Astrocyte (in vitro differentiated cells and primary cell): ENCODE data around the gene ADGRD1. TPM values are rescaled to one million over a fixed set of nuclear protein-coding genes. Genes with fewer than 3 reads are reported as not detected.

Experiments
- DNase-seq: peaks from one replicate; pipeline ENCODE4 v3.0.0-alpha.2; 2010; ENCODE audit warnings: low read depth
- FAIRE-seq: peaks from 2 replicates; lab custom pipeline; 2011; peaks lifted over from hg19 to GRCh38; lab: Jason Lieb, UNC
- H2AFZ ChIP-seq: 2 replicates; pipeline ENCODE4 v1.6.0; 2012; ENCODE audit warnings: low read depth, low read length, inconsistent platforms
- H3K27ac ChIP-seq: 2 replicates; pipeline ENCODE4 v1.5.1; 2011; ENCODE audit warnings: low read depth, low read length, inconsistent platforms
- H3K27me3 ChIP-seq: 2 replicates; pipeline ENCODE4 v1.6.0; 2011; ENCODE audit warnings: low read length, inconsistent platforms; ENCODE audit not compliant: insufficient read depth
- H3K36me3 ChIP-seq: 2 replicates; pipeline ENCODE4 v1.5.1; 2011; ENCODE audit warnings: low read length, inconsistent platforms; ENCODE audit not compliant: insufficient read depth
- H3K4me1 ChIP-seq: 2 replicates; pipeline ENCODE4 v1.5.1; 2011; ENCODE audit warnings: low read length, inconsistent platforms; ENCODE audit not compliant: insufficient read depth
- H3K4me2 ChIP-seq: 2 replicates; pipeline ENCODE4 v1.6.0; 2012; ENCODE audit warnings: low read length, inconsistent platforms
- H3K4me3 ChIP-seq: 2 replicates; pipeline ENCODE4 v1.5.1; 2011; ENCODE audit warnings: low read depth, mild to moderate bottlenecking, low read length, inconsistent platforms; ENCODE audit not compliant: insufficient read depth
- H3K79me2 ChIP-seq: 2 replicates; pipeline ENCODE4 v1.6.0; 2012; ENCODE audit warnings: mild to moderate bottlenecking, low read length, inconsistent platforms; ENCODE audit not compliant: insufficient read depth
- H3K9ac ChIP-seq: 2 replicates; pipeline ENCODE4 v1.6.0; 2012; ENCODE audit warnings: mild to moderate bottlenecking, low read length, inconsistent platforms
- H3K9me3 ChIP-seq: 2 replicates; pipeline ENCODE4 v1.5.1; 2012; ENCODE audit warnings: low read depth, mild to moderate bottlenecking, low read length, inconsistent platforms; ENCODE audit not compliant: insufficient read depth
- H4K20me1 ChIP-seq: 2 replicates; pipeline ENCODE4 v1.6.0; 2012; ENCODE audit warnings: low read length, inconsistent platforms; ENCODE audit not compliant: insufficient read depth
- H3K27ac Mint-ChIP-seq: one replicate; pipeline ENCODE4 v1.8.0; 2021; ENCODE audit warnings: mild to moderate bottlenecking, mixed read lengths; ENCODE audit not compliant: unreplicated experiment
- H3K27me3 Mint-ChIP-seq: one replicate; pipeline ENCODE4 v1.8.0; 2021; ENCODE audit warnings: low read depth, mixed read lengths; ENCODE audit not compliant: unreplicated experiment
- H3K36me3 Mint-ChIP-seq: one replicate; pipeline ENCODE4 v1.8.0; 2021; ENCODE audit warnings: low read depth, mixed read lengths; ENCODE audit not compliant: unreplicated experiment
- H3K4me1 Mint-ChIP-seq: one replicate; pipeline ENCODE4 v1.8.0; 2021; ENCODE audit warnings: low read depth, mixed read lengths; ENCODE audit not compliant: unreplicated experiment
- H3K4me3 Mint-ChIP-seq: one replicate; pipeline ENCODE4 v1.8.0; 2021; ENCODE audit warnings: mild to moderate bottlenecking, moderate library complexity, mixed read lengths; ENCODE audit not compliant: unreplicated experiment
- H3K9me3 Mint-ChIP-seq: one replicate; pipeline ENCODE4 v1.8.0; 2021; ENCODE audit warnings: mild to moderate bottlenecking, mixed read lengths; ENCODE audit not compliant: unreplicated experiment
- EZH2 ChIP-seq: IDR thresholded peaks from 2 replicates; pipeline ENCODE4 v1.6.1; 2012; ENCODE audit warnings: mild to moderate bottlenecking, low read length, inconsistent platforms; ENCODE audit not compliant: insufficient read depth
- total RNA-seq: library from RNA; stranded (reverse); gene quantifications from 2 replicates; pipeline ENCODE4 v1.2.1, GENCODE V29; 2021
- TF ChIP-seq, protein P1 (sequence below): IDR thresholded peaks from 2 replicates; pipeline ENCODE4 v1.5.1; 2011; ENCODE audit warnings: low read depth, mild to moderate bottlenecking, inconsistent platforms, low read length, moderate library complexity; ENCODE audit not compliant: insufficient read depth

ADGRD1 gene
- total RNA-seq, 1 donor from 2014 or later, result 3.0 TPM

DNA sequence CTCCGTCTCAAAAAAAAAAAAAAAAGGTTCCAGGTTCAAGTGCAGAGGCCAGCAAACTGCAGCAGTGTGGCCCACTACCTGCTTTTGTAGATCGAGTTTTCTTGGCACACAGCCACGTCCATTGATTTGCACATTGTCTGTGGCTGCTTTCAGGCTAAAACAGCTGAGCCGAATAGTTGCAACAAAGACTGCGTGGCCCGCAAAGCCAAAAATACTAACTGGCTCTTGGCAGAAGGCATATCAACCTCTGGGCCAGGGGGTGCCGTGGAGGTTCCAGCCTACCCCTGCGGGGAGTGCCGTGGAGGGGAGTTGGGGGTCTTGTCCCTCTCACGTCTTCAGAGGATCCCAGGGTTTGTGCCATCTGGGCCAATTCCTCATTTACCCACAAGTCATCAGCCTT lies 170.1 kb downstream of the ADGRD1 start:
- Histone ChIP-seq H3K27me3 (no peaks in the 10 kb centered on the region), H3K4me1 (no peaks in the 10 kb centered on the region), H2AFZ (no peak overlapping the region), H3K9ac (no peak overlapping the region), H3K36me3 (no peaks in the 10 kb centered on the region), H3K4me2 (no peak overlapping the region), H3K4me3 (no peak overlapping the region), H3K27ac (no peak overlapping the region), H3K79me2 (no peaks in the 10 kb centered on the region), H4K20me1 (no peaks in the 10 kb centered on the region), H3K9me3 (no peaks in the 10 kb centered on the region)
- TF ChIP-seq, protein P1, sequence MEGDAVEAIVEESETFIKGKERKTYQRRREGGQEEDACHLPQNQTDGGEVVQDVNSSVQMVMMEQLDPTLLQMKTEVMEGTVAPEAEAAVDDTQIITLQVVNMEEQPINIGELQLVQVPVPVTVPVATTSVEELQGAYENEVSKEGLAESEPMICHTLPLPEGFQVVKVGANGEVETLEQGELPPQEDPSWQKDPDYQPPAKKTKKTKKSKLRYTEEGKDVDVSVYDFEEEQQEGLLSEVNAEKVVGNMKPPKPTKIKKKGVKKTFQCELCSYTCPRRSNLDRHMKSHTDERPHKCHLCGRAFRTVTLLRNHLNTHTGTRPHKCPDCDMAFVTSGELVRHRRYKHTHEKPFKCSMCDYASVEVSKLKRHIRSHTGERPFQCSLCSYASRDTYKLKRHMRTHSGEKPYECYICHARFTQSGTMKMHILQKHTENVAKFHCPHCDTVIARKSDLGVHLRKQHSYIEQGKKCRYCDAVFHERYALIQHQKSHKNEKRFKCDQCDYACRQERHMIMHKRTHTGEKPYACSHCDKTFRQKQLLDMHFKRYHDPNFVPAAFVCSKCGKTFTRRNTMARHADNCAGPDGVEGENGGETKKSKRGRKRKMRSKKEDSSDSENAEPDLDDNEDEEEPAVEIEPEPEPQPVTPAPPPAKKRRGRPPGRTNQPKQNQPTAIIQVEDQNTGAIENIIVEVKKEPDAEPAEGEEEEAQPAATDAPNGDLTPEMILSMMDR, result no peak
- TF ChIP-seq EZH2, result no peak
- FAIRE-seq (no peak), DNase-seq (no peak)
- peaks cover 25% of the 10 kb centered on the region for H3K27me3 Mint-ChIP-seq
- H3K4me3 Mint-ChIP-seq, result no peak overlapping the region
- H3K4me1 Mint-ChIP-seq, result no peaks in the 10 kb centered on the region
- H3K9me3 Mint-ChIP-seq, result peaks cover 8% of the 10 kb centered on the region
- no peaks in the 10 kb centered on the region for H3K36me3 Mint-ChIP-seq
- H3K27ac Mint-ChIP-seq, result no peak overlapping the region

DNA sequence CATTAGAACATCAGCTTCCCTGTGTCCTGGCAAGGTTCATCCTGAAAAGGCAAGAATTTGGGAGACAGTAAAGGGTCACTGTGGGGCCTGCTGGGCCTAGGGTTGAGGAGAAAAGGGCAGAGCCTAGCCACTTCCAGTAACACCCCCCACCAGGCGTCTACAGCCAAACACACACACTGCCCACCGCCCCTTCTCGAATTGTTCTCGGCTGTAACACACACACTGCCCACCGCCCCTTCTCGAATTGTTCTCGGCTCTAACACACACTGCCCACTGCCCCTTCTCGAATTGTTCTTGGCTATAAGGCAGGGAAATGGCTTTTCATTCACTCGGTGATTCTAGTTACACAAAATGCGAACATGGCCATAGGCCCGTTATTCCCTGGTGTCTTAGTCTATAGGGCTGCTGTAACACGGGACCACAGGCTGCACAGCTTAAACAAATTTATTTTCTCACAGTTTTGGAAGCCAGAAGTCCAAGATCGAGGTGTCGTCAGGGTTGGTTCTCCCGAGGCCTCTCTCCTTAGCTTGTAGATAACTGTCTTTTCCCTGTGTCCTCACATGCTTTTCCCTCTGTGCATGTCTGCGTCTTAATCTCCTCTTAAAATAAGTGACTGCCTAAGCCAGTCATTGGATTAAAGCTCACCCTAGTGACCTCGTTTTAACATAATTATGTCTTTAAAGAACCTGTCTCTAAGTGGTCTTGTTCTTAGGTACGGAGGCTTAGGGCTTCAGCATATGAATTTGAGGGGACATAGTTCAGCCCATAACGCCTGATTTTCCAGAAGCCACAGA lies 171.0 kb downstream of the ADGRD1 start:
- H3K4me3 ChIP-seq, result no peak overlapping the region
- Mint-ChIP-seq H3K36me3 (no peaks in the 10 kb centered on the region), H3K27ac (no peak overlapping the region), H3K4me3 (no peak overlapping the region), H3K9me3 (peaks cover 8% of the 10 kb centered on the region), H3K27me3 (peaks cover 17% of the 10 kb centered on the region), H3K4me1 (no peaks in the 10 kb centered on the region)
- FAIRE-seq (no peak), DNase-seq (no peak)
- H3K79me2 ChIP-seq, result no peaks in the 10 kb centered on the region
- no peaks in the 10 kb centered on the region for H3K9me3 ChIP-seq
- H3K4me2 ChIP-seq, result no peak overlapping the region
- H3K4me1 ChIP-seq, result no peaks in the 10 kb centered on the region
- H3K27me3 ChIP-seq, result no peaks in the 10 kb centered on the region
- H3K9ac ChIP-seq, result no peak overlapping the region
- no peak for TF ChIP-seq EZH2
- TF ChIP-seq, protein P1, result no peak
- no peak overlapping the region for H2AFZ ChIP-seq
- no peaks in the 10 kb centered on the region for H4K20me1 ChIP-seq
- H3K27ac ChIP-seq, result no peak overlapping the region
- H3K36me3 ChIP-seq, result no peaks in the 10 kb centered on the region

DNA sequence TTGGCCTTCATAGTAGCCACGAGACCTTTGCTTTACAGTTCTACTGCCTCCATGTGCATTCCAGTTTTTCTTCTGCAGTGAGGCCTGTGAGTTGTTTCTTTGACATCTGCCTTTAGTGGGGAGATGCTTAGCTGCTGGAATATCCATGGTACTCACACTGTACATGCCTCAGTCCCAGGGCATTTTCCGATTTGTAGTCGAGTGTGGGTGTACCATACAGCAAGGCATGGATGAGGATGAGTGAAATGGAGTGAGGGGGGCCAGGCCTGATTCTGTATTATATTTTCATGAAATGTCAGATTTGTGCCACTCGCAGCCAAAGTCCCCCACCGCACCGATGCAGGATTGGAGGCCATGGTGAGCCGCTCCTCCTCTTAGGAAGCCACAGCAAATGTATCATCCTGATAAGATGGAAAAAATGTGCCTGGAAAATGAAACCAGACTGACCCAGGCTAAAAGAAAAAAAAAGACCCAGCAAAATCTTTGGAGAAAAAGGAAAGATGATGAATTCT lies 173.0 kb downstream of the ADGRD1 start:
- Histone ChIP-seq H3K4me3 (no peak overlapping the region), H2AFZ (no peak overlapping the region), H3K27ac (no peak overlapping the region), H3K9ac (no peak overlapping the region), H4K20me1 (no peaks in the 10 kb centered on the region), H3K4me1 (peaks cover 3% of the 10 kb centered on the region), H3K36me3 (no peaks in the 10 kb centered on the region), H3K4me2 (no peak overlapping the region), H3K27me3 (no peaks in the 10 kb centered on the region), H3K79me2 (no peaks in the 10 kb centered on the region), H3K9me3 (no peaks in the 10 kb centered on the region)
- Mint-ChIP-seq H3K27me3 (peaks cover 15% of the 10 kb centered on the region), H3K9me3 (peaks cover 5% of the 10 kb centered on the region), H3K27ac (no peak overlapping the region), H3K36me3 (no peaks in the 10 kb centered on the region), H3K4me1 (peaks cover 3% of the 10 kb centered on the region), H3K4me3 (no peak overlapping the region)
- TF ChIP-seq EZH2, result no peak
- TF ChIP-seq, protein P1, result no peak
- DNase-seq (no peak), FAIRE-seq (no peak)
